Adipose tissue (tissue), 3 donors: ENCODE results near the gene RRBP1. TPM values are rescaled to one million over a fixed set of nuclear protein-coding genes. Genes with fewer than 3 reads are reported as not detected.

Source experiments
- H3K27ac ChIP-seq: one replicate; pipeline ENCODE4 v1.5.1; 2013; ENCODE audit warnings: low read depth, low read length
- WGBS, 3 donors: extraction: QIAGEN DNeasy Blood & Tissue Kit; methylation state at CpG; one replicate each; pipeline ENCODE4 v1.1.7; 2013; 5-methylcytosine and 5-hydroxymethylcytosine counted together
- polyA plus RNA-seq, 3 donors: library from polyadenylated mRNA; stranded (reverse); fragments of 200-250 nt; gene quantifications; one replicate each; pipeline ENCODE4 v1.2.3, GENCODE V29; 2013
- donor health status: healthy with polysubstance abuse.
- donor health status: Bipolar disorder and iron deficiency.
- donor health status: healthy.

RRBP1 gene
- polyA plus RNA-seq, 3 donors: 50.9 to 227 (median 80.2) TPM

GRCh38 chr20:17610566-17611289, 71.3 kb downstream of the RRBP1 start:
- WGBS, 3 donors: 42 to 56% (median 54%) methylated on average over 19 of the region's 19 CpGs
- H3K27ac ChIP-seq: no peak overlapping the region

DNA sequence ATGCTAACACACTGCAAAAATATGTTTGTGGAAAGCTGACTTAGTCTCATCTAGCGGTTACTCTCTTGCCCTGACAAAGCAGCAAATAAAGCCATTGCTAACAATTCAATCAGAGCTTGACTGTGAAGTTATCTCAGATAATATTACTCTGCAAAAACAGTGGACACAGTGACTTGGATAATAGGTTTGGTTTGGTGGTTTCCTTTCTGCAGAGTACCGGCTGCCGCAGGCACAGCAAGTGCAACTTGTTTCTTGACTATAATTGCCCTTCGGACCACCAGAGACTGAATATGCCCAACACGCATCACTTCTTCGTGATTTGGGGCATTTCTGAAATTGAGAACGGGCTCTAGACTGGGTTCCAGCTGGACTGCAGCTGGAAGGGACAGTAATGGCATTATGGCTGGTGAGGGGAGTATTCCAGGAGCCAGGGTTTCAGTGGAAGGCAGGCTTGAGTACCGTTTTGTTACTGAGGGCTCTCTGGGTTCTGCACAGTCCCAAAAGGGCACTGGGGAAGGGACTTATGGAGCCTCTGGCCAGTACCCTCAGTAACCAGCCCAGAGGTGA, 72.1 kb downstream of the RRBP1 start:
- no peak overlapping the region for H3K27ac ChIP-seq
- WGBS, 3 donors: 60 to 74% (median 63%) methylated on average over 8 of the region's 8 CpGs

- H3K27ac ChIP-seq: no peak overlapping the region
- WGBS, 3 donors: 51 to 86% (median 81%) methylated on average over 3 of the region's 3 CpGs
These were observed 73.1 kb downstream of the RRBP1 start for GRCh38 chr20:17608701-17609497.

GRCh38 chr20:17606001-17606400, 76.0 kb downstream of the RRBP1 start:
- H3K27ac ChIP-seq: no peak overlapping the region
- WGBS, 3 donors: 60 to 86% (median 80%) methylated on average over 2 of the region's 2 CpGs

DNA sequence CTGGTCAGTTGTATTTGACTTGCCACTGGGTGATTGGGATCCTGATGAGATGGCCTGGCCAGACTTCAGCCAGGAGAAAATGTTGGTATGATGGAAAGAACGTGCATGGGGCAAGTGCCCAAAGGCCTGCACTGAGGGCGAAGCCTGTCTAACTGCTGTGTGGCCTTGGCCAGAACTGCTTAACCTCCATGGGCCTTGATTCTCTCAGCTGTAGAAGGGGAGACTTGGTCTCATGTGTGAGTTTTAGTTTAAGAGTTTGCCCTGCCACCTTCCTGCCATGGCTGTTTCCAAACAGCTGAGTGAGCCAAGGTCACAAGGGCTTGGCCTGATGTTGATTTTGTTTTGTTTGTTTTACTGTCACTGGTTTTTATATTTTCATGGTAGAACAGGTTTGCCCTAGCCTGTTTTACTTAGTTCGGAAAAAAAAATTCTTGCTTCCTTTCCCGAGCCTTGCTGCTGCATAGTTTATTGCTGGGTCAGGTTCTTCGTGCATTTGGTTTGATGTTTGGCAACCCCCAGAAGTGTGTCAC, 76.8 kb downstream of the RRBP1 start:
- no peak overlapping the region for H3K27ac ChIP-seq
- 40 to 88% (median 79%) methylated on average over 5 of the region's 5 CpGs for WGBS, 3 donors

GRCh38 chr20:17602493-17602892, 79.5 kb downstream of the RRBP1 start:
- no peak overlapping the region for H3K27ac ChIP-seq
- WGBS, 3 donors: 94 to 96% (median 96%) methylated on average over 4 of the region's 4 CpGs

GRCh38 chr20:17601957-17602356, 80.1 kb downstream of the RRBP1 start:
- WGBS, 3 donors: 37 to 82% (median 75%) methylated on average over 4 of the region's 4 CpGs
- no peak overlapping the region for H3K27ac ChIP-seq

DNA sequence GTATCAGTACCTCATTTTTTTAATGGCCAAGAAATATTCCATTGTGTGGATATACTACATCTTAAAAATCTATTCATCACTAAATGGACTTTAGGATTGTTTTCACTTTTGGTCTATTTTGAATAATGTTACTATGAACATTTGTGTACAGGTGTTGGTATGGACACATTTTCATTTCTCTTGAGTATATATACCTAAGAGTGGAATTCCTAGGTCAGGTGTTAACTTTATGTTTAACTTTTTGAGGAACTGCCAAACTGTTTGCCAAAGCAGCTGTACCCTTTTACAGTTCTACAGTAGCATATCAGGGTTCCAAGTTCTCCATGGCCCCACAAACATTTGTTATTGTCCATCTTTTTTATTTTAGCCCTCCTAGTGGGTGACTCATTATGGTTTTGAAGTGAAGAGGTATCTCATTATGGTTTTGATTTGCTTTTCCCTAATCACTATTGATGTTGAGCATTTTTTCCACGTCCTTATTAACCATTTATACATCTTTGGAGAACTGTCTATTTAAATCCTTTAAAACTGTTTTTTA, 84.0 kb downstream of the RRBP1 start:
- H3K27ac ChIP-seq: no peak overlapping the region
- WGBS, 3 donors: 31 to 96% (median 93%) methylated on average over 1 of the region's 1 CpG

DNA sequence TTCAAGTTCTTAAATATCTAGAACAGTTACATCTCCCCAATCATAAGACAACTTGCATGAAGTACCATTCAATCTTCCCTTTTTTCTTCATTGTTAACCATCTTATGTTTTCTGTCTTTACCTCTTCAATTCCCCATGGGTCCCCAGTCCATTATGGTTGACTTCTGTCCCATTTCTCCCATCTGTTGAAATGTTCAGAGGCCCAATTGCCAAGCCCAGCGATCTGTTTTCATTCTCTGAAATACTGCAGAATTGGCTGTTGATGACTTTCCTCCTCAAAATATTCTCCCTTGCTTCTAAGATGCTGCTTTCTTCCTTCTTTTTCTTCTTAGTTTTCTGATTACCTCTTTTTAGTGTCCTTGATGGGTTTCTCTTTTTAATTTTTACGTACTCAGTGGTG, 86.2 kb downstream of the RRBP1 start:
- WGBS, 3 donors: 69 to 85% (median 72%) methylated on average over 2 of the region's 2 CpGs
- no peak overlapping the region for H3K27ac ChIP-seq

GRCh38 chr20:17594443-17594842, 87.6 kb downstream of the RRBP1 start:
- no peak overlapping the region for H3K27ac ChIP-seq

- no peak overlapping the region for H3K27ac ChIP-seq
- WGBS, 3 donors: 62 to 98% (median 95%) methylated on average over 4 of the region's 4 CpGs
These were observed 88.1 kb downstream of the RRBP1 start for GRCh38 chr20:17593902-17594301.

GRCh38 chr20:17590245-17590644, 91.8 kb downstream of the RRBP1 start:
- WGBS, 3 donors: 8 to 68% (median 60%) methylated on average over 1 of the region's 1 CpG
- no peak overlapping the region for H3K27ac ChIP-seq

- 63 to 87% (median 76%) methylated on average over 7 to 8 of the region's 8 CpGs for whole genome bisulfite sequencing, 3 donors
- no peak overlapping the region for H3K27ac ChIP-seq
These were observed 92.7 kb downstream of the RRBP1 start for GRCh38 chr20:17589161-17589834.

DNA sequence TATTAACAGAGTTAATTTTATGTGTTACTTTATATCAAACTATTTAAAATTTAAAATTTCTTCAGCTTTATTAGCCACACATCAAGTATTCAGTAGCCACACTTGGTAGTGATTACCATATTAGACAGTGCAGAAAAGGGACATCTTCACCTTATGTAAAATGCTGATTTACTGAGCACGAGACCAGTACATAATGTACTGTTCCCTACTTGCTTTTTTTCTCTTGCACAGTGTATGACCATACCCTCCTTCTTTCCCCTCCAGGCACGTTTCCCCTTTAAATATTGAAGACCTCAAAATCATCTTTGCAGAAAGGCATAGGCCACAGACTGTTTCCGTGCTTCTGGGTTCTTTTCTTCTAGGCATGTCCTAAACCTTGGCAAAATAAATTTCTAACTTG, 94.2 kb downstream of the RRBP1 start:
- 56 to 87% (median 74%) methylated on average over 3 of the region's 3 CpGs for WGBS, 3 donors
- H3K27ac ChIP-seq: no peak overlapping the region

DNA sequence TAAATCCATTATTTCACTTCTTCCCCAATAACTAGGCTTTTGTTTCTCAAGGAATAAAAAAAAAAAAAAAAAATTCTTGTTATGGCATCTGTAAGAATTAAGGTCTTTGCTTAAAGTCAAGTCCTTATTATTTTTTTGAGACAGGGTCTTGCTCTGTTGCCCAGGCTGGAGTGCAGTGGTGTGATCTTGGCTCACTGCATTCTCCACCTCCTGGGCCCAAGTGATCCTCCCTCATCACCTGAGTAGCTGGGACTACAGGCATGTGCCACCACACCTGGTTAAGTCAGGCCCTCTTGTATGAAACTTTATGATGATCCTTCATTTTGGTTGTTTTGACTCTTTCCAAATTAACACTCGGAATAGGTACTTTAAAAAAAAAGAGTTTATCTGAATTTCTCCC, 94.9 kb downstream of the RRBP1 start:
- WGBS, 3 donors: 81 to 97% (median 88%) methylated on average over 1 of the region's 1 CpG
- no peak overlapping the region for H3K27ac ChIP-seq

DNA sequence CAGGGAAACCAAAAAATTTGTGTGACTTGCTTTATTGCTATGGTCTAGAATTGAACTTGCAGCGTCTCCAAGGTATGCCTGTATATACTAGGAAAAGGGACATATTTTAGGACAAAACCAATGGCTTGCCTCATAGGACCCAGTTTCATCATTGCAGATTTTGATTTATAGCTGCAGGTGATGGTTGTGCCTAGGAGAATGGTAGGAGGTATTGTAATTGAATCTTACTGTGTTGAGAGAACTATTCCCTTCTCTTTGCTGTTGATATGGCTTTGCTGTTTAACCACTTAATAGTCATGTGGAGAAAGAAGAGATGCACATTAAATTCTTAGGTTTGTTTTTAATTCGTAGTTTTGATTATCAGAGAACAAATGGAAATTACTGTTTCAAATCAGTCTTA, 95.8 kb downstream of the RRBP1 start:
- no peak overlapping the region for H3K27ac ChIP-seq
- WGBS, 3 donors: 66 to 88% (median 83%) methylated on average over 2 of the region's 2 CpGs

- H3K27ac ChIP-seq: no peak overlapping the region
These were observed 97.4 kb downstream of the RRBP1 start for GRCh38 chr20:17584689-17585088.

DNA sequence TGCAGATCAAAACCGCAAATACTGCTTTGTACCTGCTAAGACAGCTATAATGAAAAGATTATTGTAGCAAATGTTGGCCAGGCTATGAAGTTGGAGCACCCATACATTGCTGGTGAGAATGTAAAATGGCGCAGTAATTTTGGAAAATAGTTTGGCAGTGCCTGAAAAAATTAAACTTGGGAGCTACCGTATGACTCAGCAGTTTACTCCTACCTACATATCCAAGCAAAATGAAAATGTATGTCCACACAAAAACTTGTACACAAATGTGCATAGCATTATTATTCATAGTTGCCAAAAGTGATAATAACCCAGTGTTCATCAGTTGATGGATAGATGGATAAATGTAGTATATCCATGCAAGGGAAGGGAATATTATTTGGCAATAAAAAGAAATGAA, 98.9 kb downstream of the RRBP1 start:
- H3K27ac ChIP-seq: no peak overlapping the region
- 97 to 98% (median 98%) methylated on average over 3 of the region's 3 CpGs for WGBS, 3 donors

DNA sequence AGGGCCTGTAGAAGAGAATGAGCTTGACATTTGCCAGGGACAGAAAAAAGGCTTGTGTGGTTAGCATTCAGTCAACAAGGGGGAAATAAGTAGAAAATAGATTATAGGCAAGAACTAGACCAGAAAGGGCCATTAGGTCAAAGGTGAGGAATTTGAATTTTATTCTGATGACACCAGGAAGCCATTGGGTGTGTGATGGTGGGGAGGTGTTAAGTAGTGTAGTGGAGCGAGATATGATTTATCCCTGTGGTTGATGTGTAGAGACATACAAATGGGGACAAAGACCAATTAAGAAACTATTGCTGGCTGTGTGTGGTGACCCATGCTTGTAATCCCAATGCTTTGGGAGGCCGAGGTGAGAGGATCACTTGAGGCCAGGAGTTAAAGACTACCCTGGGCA, 101.1 kb downstream of the RRBP1 start:
- no peak overlapping the region for H3K27ac ChIP-seq
- 94 to 100% (median 97%) methylated on average over 2 of the region's 2 CpGs for WGBS, 3 donors
